Esophagus squamous epithelium (tissue), 5 donors: Measurements from ENCODE around the gene RAD9A. TPM values are rescaled to one million over a fixed set of nuclear protein-coding genes. Genes with fewer than 3 reads are reported as not detected.
A peak's percentile ranks its signal among the peaks of the same experiment; 100 is the strongest.

ENCODE experiments used
- DNase-seq: peaks from one replicate; lab custom pipeline; 2025; lab: John Stamatoyannopoulos, UW
- H3K27ac ChIP-seq, 4 donors: fragments of 200-600 bp; sonication (generic); one replicate each; pipeline ENCODE4 v1.5.1; 2016 to 2019; ENCODE audit warnings: mild to moderate bottlenecking in 1 of 4
- H3K27me3 ChIP-seq, 4 donors: fragments of 200-600 bp; sonication (generic); 1 replicate in 3 of 4; 2 replicates in 1 of 4; pipeline versions ENCODE4 v1.5.1 to v1.6.0; 2017 to 2021; ENCODE audit warnings: antibody characterized with exemption in 1 of 4
- H3K36me3 ChIP-seq, 3 donors: fragments of 200-600 bp; sonication (generic); one replicate each; pipeline ENCODE4 v1.5.1; 2016 to 2019
- H3K4me1 ChIP-seq, 3 donors: fragments of 200-600 bp; sonication (generic); one replicate each; pipeline ENCODE4 v1.5.1; 2017 to 2019
- H3K4me3 ChIP-seq, 4 donors: fragments of 200-600 bp; sonication (generic); 1 replicate in 3 of 4; 2 replicates in 1 of 4; pipeline ENCODE4 v1.5.1; 2016 to 2019; ENCODE audit warnings: mild to moderate bottlenecking in 2 of 4, moderate library complexity in 1 of 4
- H3K9me3 ChIP-seq, 3 donors: fragments of 200-600 bp; sonication (generic); one replicate each; pipeline ENCODE4 v1.5.1; 2016 to 2019
- CTCF ChIP-seq, 6 experiments: fragments of 450-650 bp in 4 of 6; fragments of 200-600 bp in 2 of 6; sonication (generic) in 2 of 6; IDR thresholded peaks; one replicate each; pipeline ENCODE4 v1.5.1; 2016 to 2019; ENCODE audit warnings: antibody characterized with exemption in 6 of 6, mild to moderate bottlenecking in 4 of 6, moderate library complexity in 4 of 6
- POLR2A ChIP-seq, 4 donors: fragments of 450-650 bp; IDR thresholded peaks; one replicate each; pipeline ENCODE4 v1.6.1; 2017; ENCODE audit warnings: antibody characterized with exemption in 4 of 4, mild to moderate bottlenecking in 4 of 4, moderate library complexity in 3 of 4
- WGBS, 2 donors: methylation state at CpG; one replicate each; pipeline ENCODE4 v1.1.5; 2018; 5-methylcytosine and 5-hydroxymethylcytosine counted together
- intact Hi-C: fragments of 100-400 bp; cut with DNase I; formaldehyde crosslinking; loops from one replicate; pipeline ENCODE4 v1.15.0; 2022
- total RNA-seq, 4 donors: library from RNA; depleted of rRNA; stranded (reverse); fragments of >200 nt; gene quantifications; one replicate each; pipeline ENCODE4 v1.1.0, GENCODE V29; 2016
- donor health status: DM: yes; HTN: yes; CAD: no.

RAD9A gene
- total RNA-seq, 4 donors from 2014 or later = 10.6 to 18.3 (median 12.7) TPM

GRCh38 chr11:67438158-67438902 lies 46.5 kb downstream of the RAD9A start:
- Histone ChIP-seq H3K36me3 (peaks cover 33 to 88% (median 46%) of the 10 kb centered on the region in 3 donors), H3K9me3 (no peaks in the 10 kb centered on the region), H3K4me1 (peaks cover 52 to 91% (median 56%) of the 10 kb centered on the region in 3 donors), H3K4me3 (peak overlapping the region; percentile 8 to 58 (median 40)), H3K27me3 (no peaks in the 10 kb centered on the region), H3K27ac (peak overlapping the region; percentile 25 to 84 (median 66))
- intact Hi-C loops = no loop called here
- no peak for DNase-seq
- no peak for TF ChIP-seq CTCF (IDR thresholded peaks at IDR 0.05)
- peak in 2 of 4 donors; percentile 12 to 62 for TF ChIP-seq POLR2A (IDR thresholded peaks at IDR 0.05)
- WGBS, 2 donors = 80 to 100% methylated on average over 1 to 17 of the region's 41 CpGs

- Histone ChIP-seq H3K9me3 (no peaks in the 10 kb centered on the region), H3K36me3 (peaks cover 21 to 76% (median 34%) of the 10 kb centered on the region in 3 donors), H3K4me3 (peak overlapping the region in 2 of 4 donors; percentile 12 to 41), H3K4me1 (peaks cover 52 to 88% (median 57%) of the 10 kb centered on the region in 3 donors), H3K27ac (peak overlapping the region; percentile 11 to 84 (median 66)), H3K27me3 (no peaks in the 10 kb centered on the region)
- intact Hi-C loops = no loop called here
- WGBS, 2 donors = 61% methylated on average over 8 to 14 of the region's 31 CpGs
- DNase-seq = no peak
- peak in 3 of 6 experiments; percentile 8 to 28 (median 11) for TF ChIP-seq CTCF (IDR thresholded peaks at IDR 0.05)
- no peak for TF ChIP-seq POLR2A (IDR thresholded peaks at IDR 0.05)
These were observed 47.8 kb downstream of the RAD9A start for GRCh38 chr11:67439321-67440228.

GRCh38 chr11:67440229-67441097 lies 48.7 kb downstream of the RAD9A start:
- Histone ChIP-seq H3K27ac (peak overlapping the region; percentile 6 to 84 (median 66)), H3K4me3 (peak overlapping the region in 1 of 4 donors; percentile 12), H3K36me3 (peaks cover 19 to 67% (median 28%) of the 10 kb centered on the region in 3 donors), H3K9me3 (no peaks in the 10 kb centered on the region), H3K27me3 (no peaks in the 10 kb centered on the region), H3K4me1 (peaks cover 43 to 88% (median 53%) of the 10 kb centered on the region in 3 donors)
- intact Hi-C loops = no loop called here
- TF ChIP-seq POLR2A (IDR thresholded peaks at IDR 0.05) (no peak), CTCF (IDR thresholded peaks at IDR 0.05) (no peak)
- DNase-seq = no peak
- WGBS, 2 donors = 70 to 90% methylated on average over 2 to 6 of the region's 17 CpGs

- H3K27ac ChIP-seq = peak overlapping the region in 3 of 4 donors; percentile 53 to 84 (median 79)
- TF ChIP-seq CTCF (IDR thresholded peaks at IDR 0.05) (no peak), POLR2A (IDR thresholded peaks at IDR 0.05) (no peak)
- intact Hi-C loops = no loop called here
- no peaks in the 10 kb centered on the region for H3K27me3 ChIP-seq
- peaks cover 19 to 60% (median 22%) of the 10 kb centered on the region in 3 donors for H3K36me3 ChIP-seq
- WGBS, 2 donors = 78 to 87% methylated on average over 5 to 8 of the region's 21 CpGs
- H3K4me1 ChIP-seq = peaks cover 39 to 82% (median 47%) of the 10 kb centered on the region in 3 donors
- no peaks in the 10 kb centered on the region for H3K9me3 ChIP-seq
- DNase-seq = no peak
- no peak overlapping the region for H3K4me3 ChIP-seq
These were observed 49.3 kb downstream of the RAD9A start for GRCh38 chr11:67441098-67441563.
